GM21360 (cell line): ENCODE results near the gene SETD2.

Source experiments
- ATAC-seq: cut with Tn5 transposase; IDR thresholded peaks from one replicate; pipeline ENCODE4 v1.9.1; 2021; ENCODE audit warnings: mild to moderate bottlenecking, moderate library complexity; ENCODE audit not compliant: unreplicated experiment

SETD2 gene

DNA sequence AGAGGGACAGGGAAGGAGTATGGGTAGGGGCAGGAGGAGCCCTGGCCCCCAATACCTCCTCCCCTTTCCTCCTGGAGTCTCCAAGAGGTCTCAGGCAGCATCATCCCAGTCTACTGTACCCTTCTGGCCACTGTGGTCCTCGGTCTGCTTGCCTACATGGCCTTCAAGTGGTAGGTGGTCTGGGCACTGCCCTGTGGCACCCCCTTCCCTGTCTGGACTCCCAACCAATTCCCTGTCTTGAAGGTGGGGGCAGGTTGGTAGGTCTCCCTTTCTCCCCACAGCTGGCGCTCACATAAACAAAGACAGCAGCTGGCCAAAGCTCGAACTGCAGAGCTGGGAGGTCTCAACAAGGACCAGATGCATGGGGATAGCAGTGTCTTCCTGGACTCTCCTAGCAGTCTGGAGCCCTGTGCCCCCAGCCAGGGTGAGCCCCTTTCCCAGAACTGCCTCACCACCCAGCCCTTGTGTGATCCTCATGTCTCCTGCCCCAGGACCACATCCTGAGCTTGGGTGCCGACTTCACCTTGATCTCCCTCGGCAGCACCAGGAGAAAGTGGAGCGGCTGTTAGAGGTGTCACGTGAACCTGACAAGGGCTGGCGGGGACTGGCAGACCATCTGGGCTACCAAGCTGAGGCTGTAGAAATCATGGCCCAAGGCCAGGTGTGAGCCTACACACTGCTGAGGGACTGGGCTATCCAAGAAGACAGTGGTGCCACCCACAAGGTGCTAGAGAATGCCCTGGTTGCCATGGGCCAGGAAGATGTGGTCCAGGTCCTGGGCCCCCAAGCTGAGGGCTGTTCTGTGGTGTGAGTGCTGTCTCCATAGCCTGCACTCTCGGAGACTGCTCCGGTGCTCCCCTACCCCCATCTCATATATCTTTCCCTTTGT is 151.3 kb downstream of the SETD2 start:
- ATAC-seq = no peak

DNA sequence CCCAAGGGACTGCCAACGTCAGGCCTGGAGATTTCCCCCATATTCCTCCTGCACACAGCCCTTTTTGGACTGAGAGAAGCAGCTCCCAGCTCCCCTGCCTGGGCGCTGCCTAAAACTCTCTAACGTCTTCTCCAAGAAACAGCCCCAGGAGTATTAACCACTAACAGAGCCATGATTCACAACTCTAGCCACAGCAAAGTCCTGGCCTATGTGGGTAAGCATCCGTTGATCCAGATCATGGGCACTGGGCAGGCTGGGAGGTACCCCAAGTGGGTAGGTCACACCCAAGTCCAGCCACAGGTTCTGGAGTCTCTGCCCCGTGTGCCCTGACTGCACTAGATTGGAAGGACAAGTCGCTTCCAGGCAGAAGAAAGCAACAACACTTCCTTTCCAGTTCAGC is 152.5 kb downstream of the SETD2 start:
- no peak for ATAC-seq

DNA sequence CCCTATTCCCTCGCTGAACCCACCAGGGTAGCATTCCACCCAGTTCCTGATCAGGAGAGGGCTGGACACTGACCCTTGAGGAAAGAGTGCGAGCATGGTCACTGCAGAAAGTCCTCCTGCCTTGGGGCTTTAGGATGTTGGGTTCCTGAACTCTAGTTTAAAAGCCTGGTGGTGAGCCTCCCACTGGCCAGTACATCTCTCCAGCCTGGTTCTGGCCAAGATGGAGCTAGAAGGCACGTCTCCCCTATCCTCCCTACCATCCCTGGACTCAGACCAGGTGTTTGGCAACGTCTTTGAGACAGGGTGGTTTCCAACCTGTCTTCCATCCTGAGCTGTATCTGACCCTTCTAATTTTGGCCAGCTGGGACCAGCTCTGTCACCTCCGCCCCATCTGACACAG is 153.0 kb downstream of the SETD2 start:
- no peak for ATAC-seq

DNA sequence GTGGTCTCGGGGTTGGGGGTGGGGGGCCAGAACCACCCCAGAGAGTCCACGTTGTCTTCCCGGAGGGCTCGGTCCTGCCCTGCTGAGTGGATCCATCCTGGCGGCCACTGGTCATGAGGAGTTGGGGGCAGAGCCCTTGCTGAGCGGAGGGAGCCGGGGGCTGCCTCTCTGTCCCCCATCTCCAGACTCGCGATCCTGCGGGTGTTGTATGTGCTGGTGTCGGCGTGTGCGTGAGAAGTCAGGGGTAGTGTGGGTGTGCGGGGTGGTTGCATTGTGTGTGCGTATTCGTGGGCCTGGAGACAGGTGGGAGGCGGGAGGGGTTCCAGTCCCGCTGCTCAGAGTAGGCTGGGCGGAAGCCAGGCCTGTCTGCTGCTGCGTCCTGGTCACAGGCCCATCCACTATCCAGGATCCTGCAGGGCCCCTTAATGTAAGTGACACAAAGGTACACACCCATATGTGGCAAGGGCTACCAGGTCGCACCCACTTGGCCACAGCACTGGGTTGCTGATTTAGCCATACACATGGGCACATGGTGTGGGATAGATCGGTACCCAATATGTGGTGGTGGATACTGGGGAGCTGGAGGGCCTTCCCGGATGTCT is 153.7 kb downstream of the SETD2 start:
- ATAC-seq = no peak

DNA sequence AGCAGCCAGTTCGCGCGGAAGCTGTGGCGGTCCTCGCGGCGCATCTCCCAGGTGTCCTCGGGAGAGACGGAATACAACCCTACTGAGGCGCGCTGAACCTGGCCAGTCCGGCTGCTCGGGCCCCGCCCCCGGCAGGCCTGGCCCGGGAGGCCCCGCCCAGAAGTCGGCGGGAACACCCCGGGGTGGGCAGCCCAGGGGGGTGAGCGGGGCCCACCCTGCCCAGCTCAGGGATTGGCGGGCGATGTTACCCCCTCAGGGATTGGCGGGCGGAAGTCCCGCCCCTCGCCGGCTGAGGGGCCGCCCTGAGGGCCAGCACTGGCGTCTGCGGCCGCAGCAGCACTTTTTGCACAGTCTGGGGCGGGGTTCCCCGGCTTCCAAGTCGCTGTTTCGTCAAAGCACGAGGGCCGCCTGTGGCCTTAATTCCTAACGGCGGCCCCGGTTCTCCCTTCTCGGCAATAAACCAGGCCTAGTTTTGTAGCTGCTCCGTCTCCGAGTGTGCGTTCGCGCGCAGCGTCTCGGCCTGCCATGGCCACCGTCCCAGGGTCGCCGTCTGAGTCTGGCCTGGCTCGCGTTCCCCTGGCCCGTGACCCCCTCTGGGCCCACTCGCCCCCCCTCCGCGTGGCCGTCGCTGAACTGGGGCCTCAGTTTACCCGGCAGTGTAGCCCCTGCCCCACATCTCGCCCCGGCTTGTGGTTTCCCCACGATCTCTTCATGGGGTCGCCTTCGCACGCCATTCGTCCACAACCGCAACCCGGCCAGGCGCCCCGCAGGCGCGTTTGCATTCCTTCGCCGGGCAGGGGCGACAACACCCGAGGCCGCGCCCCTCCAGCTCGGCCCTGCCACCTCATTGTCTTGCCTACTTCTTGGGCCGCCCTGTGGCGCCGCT is 154.4 kb downstream of the SETD2 start:
- ATAC-seq = peak; percentile 71

DNA sequence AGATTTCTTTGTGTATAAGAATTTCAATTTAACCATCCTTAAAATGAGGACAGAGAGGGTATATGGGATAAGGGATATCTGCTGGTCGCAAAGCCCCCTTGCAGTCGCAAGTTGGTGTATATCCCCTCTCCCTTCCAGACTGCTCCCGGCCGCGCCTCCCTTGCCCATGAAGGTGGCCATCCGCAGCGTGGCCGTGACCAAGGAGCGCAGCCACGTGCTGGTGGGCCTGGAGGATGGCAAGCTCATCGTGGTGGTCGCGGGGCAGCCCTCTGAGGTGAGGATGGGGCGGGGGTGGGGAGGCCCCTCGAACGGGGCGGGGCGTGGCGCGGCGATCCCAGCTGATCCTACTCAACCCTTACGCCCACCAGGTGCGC is 155.1 kb downstream of the SETD2 start:
- ATAC-seq = no peak

DNA sequence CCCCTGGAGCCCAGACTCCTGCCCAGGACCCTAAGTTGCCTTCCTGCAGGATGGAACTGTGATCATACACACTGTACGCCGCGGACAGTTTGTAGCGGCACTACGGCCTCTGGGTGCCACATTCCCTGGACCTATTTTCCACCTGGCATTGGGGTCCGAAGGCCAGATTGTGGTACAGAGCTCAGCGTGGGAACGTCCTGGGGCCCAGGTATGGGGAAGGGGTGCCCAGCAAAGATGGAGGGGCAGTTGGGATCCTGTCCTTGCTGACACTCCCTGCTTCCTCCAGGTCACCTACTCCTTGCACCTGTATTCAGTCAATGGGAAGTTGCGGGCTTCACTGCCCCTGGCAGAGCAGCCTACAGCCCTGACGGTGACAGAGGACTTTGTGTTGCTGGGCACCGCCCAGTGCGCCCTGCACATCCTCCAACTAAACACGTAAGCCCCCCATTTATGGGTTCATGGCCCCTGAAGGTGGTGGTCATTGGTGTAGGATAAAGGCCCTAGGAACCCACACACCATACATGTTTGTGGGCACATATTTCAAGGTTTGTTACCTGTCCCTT is 155.6 kb downstream of the SETD2 start:
- no peak for ATAC-seq

DNA sequence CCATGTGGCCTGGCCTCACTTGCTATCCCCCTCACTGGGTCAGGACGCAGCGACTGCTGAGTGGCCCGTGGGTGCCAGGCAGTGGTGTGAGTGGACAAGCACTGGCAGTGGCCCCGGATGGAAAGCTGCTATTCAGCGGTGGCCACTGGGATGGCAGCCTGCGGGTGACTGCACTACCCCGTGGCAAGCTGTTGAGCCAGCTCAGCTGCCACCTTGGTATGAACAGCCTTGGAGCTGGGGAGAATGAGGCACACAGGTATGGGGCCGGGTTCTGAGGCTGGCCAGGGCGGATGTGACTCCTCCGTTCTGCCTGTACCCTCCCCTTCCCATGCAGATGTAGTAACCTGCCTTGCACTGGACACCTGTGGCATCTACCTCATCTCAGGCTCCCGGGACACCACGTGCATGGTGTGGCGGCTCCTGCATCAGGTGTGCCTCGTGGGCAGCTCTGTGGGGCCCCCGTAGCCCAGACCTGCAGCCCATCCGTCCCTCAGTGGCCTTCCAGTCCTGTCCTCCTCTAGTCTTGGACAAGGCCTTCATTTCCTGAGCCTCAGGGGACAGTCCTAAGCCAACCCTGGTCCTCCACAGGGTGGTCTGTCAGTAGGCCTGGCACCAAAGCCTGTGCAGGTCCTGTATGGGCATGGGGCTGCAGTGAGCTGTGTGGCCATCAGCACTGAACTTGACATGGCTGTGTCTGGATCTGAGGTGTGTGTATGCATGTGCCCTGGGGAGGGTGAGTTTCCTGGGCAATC is 156.3 kb downstream of the SETD2 start:
- ATAC-seq = no peak

DNA sequence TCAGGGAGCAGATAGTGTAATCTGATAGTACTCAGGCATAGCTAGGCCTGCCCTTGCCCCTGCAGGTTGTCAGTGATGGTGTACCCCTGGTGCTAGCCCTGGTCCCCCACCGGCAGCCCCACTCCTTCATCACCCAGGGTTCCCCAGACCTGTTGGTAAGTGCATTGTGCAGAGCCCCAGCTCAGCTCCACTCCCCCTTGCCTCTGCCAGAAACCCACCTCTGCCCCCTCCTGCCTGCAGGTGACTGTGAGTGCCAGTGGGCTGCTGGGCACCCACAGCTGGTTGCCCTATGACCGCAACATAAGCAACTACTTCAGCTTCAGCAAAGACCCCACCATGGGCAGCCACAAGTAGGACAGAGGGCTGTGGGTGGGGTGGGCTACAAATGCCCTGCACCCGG is 156.9 kb downstream of the SETD2 start:
- no peak for ATAC-seq

DNA sequence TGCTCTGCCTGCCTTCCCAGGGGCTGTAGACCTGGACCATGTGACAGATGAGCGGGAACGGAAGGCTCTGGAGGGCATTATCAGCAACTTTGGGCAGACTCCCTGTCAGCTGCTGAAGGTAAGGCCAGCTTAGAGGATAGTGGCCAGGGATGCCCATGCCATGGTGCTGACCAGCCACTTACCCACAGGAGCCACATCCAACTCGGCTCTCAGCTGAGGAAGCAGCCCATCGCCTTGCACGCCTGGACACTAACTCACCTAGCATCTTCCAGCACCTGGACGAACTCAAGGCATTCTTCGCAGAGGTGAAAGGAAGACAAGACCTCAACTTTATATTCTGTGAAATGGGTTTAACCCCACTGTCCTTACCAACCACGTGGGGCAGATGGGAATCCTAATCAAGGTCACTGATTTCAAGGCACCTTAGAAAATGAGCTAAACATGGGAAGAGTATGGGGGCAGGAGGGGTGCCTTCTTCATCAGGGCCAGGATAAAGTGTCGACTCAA is 157.7 kb downstream of the SETD2 start:
- ATAC-seq = no peak

DNA sequence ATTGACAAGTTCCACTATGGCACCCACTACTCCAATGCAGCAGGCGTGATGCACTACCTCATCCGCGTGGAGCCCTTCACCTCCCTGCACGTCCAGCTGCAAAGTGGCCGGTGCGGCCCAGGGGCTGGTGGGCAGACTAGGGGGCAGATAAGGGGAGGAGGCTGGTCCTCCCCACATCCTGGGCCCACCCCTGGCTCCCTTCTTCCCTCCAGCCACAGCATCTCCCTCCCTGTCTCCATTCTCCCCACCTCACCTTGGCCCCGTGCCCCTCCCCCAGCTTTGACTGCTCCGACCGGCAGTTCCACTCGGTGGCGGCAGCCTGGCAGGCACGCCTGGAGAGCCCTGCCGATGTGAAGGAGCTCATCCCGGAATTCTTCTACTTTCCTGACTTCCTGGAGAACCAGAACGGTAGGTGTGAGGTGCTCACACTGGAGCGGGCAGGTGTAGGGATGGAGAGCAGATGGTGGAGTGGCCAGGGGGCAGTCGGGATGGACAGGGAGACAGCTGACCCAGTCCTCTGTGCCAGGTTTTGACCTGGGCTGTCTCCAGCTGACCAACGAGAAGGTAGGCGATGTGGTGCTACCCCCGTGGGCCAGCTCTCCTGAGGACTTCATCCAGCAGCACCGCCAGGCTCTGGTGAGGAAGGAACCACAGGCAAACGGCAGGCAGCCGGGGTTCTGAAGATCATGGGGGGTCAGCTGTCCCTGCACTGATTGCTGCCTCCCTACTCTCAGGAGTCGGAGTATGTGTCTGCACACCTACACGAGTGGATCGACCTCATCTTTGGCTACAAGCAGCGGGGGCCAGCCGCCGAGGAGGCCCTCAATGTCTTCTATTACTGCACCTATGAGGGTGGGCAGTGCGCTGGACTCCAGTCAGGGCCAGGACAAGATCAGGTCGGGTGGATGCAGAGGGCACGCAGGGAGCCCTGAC is 158.4 kb downstream of the SETD2 start:
- ATAC-seq = no peak

DNA sequence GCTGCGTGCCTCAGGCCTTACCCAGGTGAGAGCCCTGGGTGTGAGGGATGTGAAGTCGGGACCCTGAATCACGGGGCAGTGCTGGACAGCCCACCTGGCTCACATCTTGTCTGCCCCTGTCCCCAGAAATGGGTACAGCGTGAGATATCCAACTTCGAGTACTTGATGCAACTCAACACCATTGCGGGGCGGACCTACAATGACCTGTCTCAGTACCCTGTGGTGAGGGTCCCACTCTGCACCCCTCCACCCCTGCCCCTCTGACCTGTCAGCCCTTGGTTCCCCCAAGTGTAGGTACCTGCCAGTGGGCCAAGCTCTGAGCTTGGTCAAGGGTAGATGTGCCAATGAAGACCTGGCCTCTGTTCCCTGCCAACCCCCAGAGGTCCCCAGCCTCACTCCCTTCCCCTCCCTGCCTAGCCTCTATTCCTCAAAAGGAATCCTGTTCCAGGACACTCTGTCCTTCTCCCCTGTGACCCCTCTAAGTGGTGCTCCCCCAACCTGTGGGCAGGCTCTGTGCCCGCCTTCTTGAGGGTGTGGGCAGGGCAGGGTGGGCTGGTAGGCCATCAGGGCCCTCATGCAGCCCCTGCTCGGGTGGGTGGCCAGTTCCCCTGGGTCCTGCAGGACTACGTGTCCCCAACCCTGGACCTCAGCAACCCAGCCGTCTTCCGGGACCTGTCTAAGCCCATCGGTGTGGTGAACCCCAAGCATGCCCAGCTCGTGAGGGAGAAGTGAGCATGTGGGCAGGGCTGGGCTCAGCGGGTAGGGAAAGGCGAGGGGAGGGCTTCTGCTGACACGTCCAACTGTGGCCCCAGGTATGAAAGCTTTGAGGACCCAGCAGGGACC is 159.3 kb downstream of the SETD2 start:
- no peak for ATAC-seq

DNA sequence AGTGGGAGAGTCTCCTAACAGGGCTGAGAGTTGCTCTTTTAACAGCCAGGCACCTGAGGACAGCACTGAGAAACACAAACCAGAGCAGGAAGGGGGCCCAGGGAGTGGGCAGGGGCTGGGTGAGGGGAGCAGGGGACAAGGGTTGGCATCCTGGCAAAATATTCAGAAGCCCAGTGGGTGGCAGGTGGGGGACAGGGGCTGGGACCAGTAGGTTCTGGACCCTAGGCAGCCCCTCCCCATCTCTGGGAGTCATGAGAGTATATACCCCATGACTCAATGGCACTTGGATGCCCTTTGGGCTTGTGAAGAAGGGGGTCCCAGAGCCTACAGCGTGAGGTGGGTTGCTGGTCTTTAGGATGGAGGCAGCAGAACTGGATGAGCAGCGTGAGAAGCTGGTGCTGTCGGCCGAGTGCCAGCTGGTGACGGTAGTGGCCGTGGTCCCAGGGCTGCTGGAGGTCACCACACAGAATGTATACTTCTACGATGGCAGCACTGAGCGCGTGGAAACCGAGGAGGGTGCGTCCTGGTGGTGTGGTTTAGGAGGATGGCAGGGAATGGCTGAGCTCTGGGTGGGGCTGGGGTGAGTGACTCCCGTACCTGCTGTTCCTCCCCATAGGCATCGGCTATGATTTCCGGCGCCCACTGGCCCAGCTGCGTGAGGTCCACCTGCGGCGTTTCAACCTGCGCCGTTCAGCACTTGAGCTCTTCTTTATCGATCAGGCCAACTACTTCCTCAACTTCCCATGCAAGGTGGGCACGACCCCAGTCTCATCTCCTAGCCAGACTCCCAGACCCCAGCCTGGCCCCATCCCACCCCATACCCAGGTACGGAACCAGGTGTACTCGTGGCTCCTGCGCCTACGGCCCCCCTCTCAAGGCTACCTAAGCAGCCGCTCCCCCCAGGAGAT is 160.2 kb downstream of the SETD2 start:
- ATAC-seq = no peak

DNA sequence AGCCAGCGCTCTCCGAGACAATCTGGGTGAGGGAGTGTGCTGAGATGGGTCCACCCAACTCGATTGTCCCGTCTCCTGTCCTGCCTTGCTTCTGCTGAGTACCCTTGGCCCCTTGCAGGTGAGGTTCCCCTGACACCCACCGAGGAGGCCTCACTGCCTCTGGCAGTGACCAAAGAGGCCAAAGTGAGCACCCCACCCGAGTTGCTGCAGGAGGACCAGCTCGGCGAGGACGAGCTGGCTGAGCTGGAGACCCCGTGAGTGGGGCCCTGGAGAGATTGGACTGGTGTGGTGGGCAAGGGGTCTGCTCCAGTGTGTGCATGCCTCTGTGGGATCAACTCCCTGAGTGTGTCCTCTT is 160.9 kb downstream of the SETD2 start:
- ATAC-seq = no peak

DNA sequence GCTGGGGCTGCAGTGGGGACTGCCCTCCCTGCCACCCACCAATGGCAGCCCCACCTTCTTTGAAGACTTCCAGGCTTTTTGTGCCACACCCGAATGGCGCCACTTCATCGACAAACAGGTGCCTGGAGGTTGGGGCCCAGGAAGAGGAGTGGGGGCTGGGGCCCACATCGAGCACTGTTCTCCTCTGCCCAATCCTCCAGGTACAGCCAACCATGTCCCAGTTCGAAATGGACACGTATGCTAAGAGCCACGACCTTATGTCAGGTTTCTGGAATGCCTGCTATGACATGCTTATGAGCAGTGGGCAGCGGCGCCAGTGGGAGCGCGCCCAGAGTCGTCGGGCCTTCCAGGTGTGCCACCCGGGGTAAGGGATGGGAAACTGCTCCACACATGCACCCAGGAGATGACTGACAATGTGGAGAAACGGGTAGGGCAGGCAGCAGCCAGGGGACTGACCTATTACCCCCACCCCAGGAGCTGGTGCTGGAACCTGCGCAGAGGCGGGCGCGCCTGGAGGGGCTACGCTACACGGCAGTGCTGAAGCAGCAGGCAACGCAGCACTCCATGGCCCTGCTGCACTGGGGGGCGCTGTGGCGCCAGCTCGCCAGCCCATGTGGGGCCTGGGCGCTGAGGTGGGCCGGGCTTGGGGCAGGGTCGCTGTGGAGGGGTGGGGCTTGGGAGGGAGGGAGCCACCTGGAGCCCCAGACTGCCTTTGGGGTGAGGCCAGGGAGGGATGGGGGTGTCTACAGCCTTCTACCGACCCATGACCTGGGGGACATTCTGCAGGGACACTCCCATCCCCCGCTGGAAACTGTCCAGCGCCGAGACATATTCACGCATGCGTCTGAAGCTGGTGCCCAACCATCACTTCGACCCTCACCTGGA is 161.5 kb downstream of the SETD2 start:
- ATAC-seq = no peak

DNA sequence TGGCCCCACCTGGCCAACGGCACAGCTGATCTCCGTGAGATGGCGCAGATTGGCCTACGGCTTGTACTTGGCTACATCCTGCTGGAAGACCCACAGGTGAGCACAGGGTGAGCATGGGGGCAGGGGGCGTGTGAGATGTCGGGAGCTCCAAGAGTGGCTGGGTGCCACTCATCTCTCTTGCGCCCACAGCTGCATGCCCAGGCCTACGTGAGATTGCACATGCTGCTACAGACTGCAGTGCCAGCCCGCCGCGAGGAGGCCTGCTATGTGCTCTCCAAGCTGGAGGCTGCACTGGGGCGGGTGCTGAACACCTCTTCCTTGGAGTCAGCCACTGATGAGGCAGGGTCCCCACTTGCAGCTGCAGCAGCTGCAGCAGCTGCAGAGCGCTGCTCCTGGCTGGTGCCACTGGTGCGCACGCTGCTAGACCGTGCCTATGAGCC is 162.2 kb downstream of the SETD2 start:
- no peak for ATAC-seq
